Vagina (tissue), 2 donors: ENCODE data around the gene DAP3. TPM values are rescaled to one million over a fixed set of nuclear protein-coding genes. Genes with fewer than 3 reads are reported as not detected.
"Not testable (repeated sequence)": the region's sequence is repeated elsewhere in the genome, so short reads cannot be mapped to it uniquely, and the experiment has no call there.

ENCODE experiments used
- DNase-seq, 2 donors: peaks; one replicate each; pipeline ENCODE4 v3.0.0-alpha.2; 2017; ENCODE audit errors: extremely low spot score in 2 of 2
- H3K27ac ChIP-seq: fragments of 200-600 bp; sonication (generic); one replicate; pipeline ENCODE4 v1.5.1; 2019
- H3K27me3 ChIP-seq: fragments of 200-600 bp; sonication (generic); one replicate; pipeline ENCODE4 v1.5.1; 2019
- H3K36me3 ChIP-seq, 2 donors: fragments of 200-600 bp; sonication (generic); one replicate each; pipeline ENCODE4 v1.5.1; 2017 to 2019
- H3K4me1 ChIP-seq: fragments of 200-600 bp; sonication (generic); one replicate; pipeline ENCODE4 v1.5.1; 2019
- H3K4me3 ChIP-seq, 2 donors: fragments of 200-600 bp; sonication (generic); 1 replicate in 1 of 2; 2 replicates in 1 of 2; pipeline ENCODE4 v1.5.1; 2016 to 2019
- H3K9me3 ChIP-seq: fragments of 200-600 bp; sonication (generic); one replicate; pipeline ENCODE4 v1.5.1; 2019
- CTCF ChIP-seq, 3 experiments: fragments of 450-650 bp in 2 of 3; fragments of 200-600 bp in 1 of 3; sonication (generic) in 1 of 3; IDR thresholded peaks; one replicate each; pipeline ENCODE4 v1.5.1; 2017 to 2019; ENCODE audit warnings: antibody characterized with exemption in 3 of 3, mild to moderate bottlenecking in 2 of 3, moderate library complexity in 2 of 3
- POLR2A ChIP-seq, 2 donors: fragments of 450-650 bp; IDR thresholded peaks; one replicate each; pipeline ENCODE4 v1.6.1; 2017; ENCODE audit warnings: antibody characterized with exemption in 2 of 2, mild to moderate bottlenecking in 2 of 2, moderate library complexity in 2 of 2
- POLR2AphosphoS5 ChIP-seq, 2 donors: sonication (generic); formaldehyde crosslinking; IDR thresholded peaks; one replicate each; pipeline ENCODE4 v1.9.0; 2017; ENCODE audit warnings: antibody characterized with exemption in 2 of 2, mild to moderate bottlenecking in 2 of 2, low read depth in 1 of 2; ENCODE audit not compliant: insufficient read depth in 1 of 2
- intact Hi-C: fragments of 100-400 bp; cut with DNase I; formaldehyde crosslinking; loops from one replicate; pipeline ENCODE4 v1.15.1; 2023
- total RNA-seq: library from RNA; depleted of rRNA; stranded (reverse); fragments of >200 nt; gene quantifications from one replicate; pipeline ENCODE4 v1.2.3, GENCODE V29; 2016

Gene DAP3
- total RNA-seq, 1 donor from 2014 or later = 129 TPM

DNA sequence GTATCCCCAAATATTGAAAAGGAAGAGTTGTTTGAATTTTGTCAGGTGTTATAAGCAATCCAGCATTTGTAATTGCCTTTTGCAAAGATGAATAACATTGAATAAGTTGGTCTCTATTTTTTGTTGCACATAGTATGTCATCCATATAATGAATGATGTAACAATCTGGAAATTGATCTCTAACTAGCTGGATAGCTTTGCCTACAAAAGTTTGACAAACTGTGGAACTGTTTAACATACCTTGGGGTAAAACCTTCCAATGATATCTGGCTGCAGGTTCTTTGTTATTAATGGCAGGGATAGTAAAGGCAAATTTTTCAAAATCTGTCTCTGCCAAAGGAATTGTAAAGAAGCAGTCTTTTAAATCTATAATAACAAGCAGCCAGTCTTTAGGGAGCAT, 7.6 kb downstream of the DAP3 start:
- DNase-seq = no peak
- TF ChIP-seq POLR2AphosphoS5 (IDR thresholded peaks at IDR 0.05; ENCODE audit: insufficient read depth in 1 of 2, low read depth in 1 of 2) = no peak
- no peak for TF ChIP-seq POLR2A (IDR thresholded peaks at IDR 0.05)
- TF ChIP-seq CTCF (IDR thresholded peaks at IDR 0.05) = no peak
- intact Hi-C loops = no loop called here

DNA sequence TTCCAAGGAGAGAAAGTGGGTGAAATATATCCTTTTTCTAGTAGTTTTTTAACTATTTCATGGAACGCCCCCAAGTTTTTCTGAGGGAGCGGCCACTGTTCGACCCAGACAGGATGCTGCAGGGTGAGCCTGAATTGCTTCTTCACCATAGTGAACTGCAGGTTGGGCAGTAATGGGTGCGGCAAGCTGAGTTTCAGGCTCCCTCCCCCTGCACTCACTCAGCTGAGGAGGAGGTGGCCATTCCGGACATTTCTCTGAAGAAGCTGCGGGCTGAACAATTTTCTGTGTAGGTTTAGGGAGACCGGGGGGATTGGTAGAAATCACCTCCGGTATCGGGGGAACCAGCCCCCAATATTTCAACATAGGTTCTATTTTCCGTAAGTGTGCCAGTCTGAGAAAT, 8.2 kb downstream of the DAP3 start:
- intact Hi-C loops = no loop called here
- H3K27me3 ChIP-seq = no peaks in the 10 kb centered on the region
- TF ChIP-seq CTCF (IDR thresholded peaks at IDR 0.05) (no peak), POLR2AphosphoS5 (IDR thresholded peaks at IDR 0.05; ENCODE audit: insufficient read depth in 1 of 2, low read depth in 1 of 2) (no peak), POLR2A (IDR thresholded peaks at IDR 0.05) (no peak)

More for the DNA sequence above, 7.6 kb downstream of the DAP3 start:
- Histone ChIP-seq H3K36me3 (peaks cover 0 to 5% of the 10 kb centered on the region in 2 donors), H3K9me3 (no peaks in the 10 kb centered on the region), H3K27me3 (no peaks in the 10 kb centered on the region), H3K4me1 (peaks cover 19% of the 10 kb centered on the region), H3K4me3 (no peak overlapping the region), H3K27ac (no peak overlapping the region)

GRCh38 chr1:155697616-155698015, 8.7 kb downstream of the DAP3 start:
- H3K36me3 ChIP-seq, H3K9me3 ChIP-seq, H3K27ac ChIP-seq, DNase-seq, intact Hi-C loops, H3K27me3 ChIP-seq, H3K4me3 ChIP-seq: not testable (repeated sequence)
- peaks cover 19% of the 10 kb centered on the region for H3K4me1 ChIP-seq

More for the DNA sequence above, 8.2 kb downstream of the DAP3 start:
- peaks cover 19% of the 10 kb centered on the region for H3K4me1 ChIP-seq
- H3K9me3 ChIP-seq = no peaks in the 10 kb centered on the region
- H3K4me3 ChIP-seq = no peak overlapping the region
- H3K36me3 ChIP-seq = peaks cover 0 to under 1% of the 10 kb centered on the region in 2 donors
- no peak for DNase-seq
- H3K27ac ChIP-seq = no peak overlapping the region

GRCh38 chr1:155698382-155699038, 9.6 kb downstream of the DAP3 start:
- Histone ChIP-seq H3K27ac (no peak overlapping the region), H3K36me3 (no peaks in the 10 kb centered on the region), H3K9me3 (no peaks in the 10 kb centered on the region), H3K4me1 (peaks cover 19% of the 10 kb centered on the region), H3K27me3 (no peaks in the 10 kb centered on the region), H3K4me3 (no peak overlapping the region)
- DNase-seq = no peak
- no peak for TF ChIP-seq CTCF (IDR thresholded peaks at IDR 0.05)
- TF ChIP-seq POLR2AphosphoS5 (IDR thresholded peaks at IDR 0.05; ENCODE audit: insufficient read depth in 1 of 2, low read depth in 1 of 2) = no peak
- TF ChIP-seq POLR2A (IDR thresholded peaks at IDR 0.05) = no peak
- intact Hi-C loops = no loop called here

- intact Hi-C loops, H3K4me3 ChIP-seq, H3K36me3 ChIP-seq, H3K27me3 ChIP-seq, DNase-seq, H3K9me3 ChIP-seq, H3K27ac ChIP-seq: not testable (repeated sequence)
- peaks cover 19% of the 10 kb centered on the region for H3K4me1 ChIP-seq
These were observed 10.2 kb downstream of the DAP3 start for GRCh38 chr1:155699062-155699461.

GRCh38 chr1:155701675-155702074, 12.8 kb downstream of the DAP3 start:
- intact Hi-C loops, H3K4me1 ChIP-seq, H3K36me3 ChIP-seq, DNase-seq, H3K27ac ChIP-seq, H3K9me3 ChIP-seq, H3K27me3 ChIP-seq, H3K4me3 ChIP-seq: not testable (repeated sequence)
